Measurements from ENCODE around the gene LRRFIP2.

The LRRFIP2 gene

GRCh38 chr3:37024092-37024491 is 150.3 kb downstream of the LRRFIP2 start:
- peak; percentile 45 for TF ChIP-seq CTCF (conservative IDR thresholded peaks at IDR 0.05; ENCODE audit: low read depth, low read length)
- DNase-seq (ENCODE audit: low read depth) = no peak

GRCh38 chr3:37017683-37018082 is 156.7 kb downstream of the LRRFIP2 start:
- no peak overlapping the region for H3K4me3 ChIP-seq (ENCODE audit: low read length)
- TF ChIP-seq CTCF (conservative IDR thresholded peaks at IDR 0.05; ENCODE audit: low read depth, low read length) = no peak
- no peak for DNase-seq (ENCODE audit: low read depth)

More at GRCh38 chr3:37024092-37024491, 150.3 kb downstream of the LRRFIP2 start:
- H3K4me3 ChIP-seq (ENCODE audit: low read length) = no peak overlapping the region

- no peak for TF ChIP-seq CTCF (conservative IDR thresholded peaks at IDR 0.05; ENCODE audit: low read depth, low read length)
- no peak for DNase-seq (ENCODE audit: low read depth)
- no peak overlapping the region for H3K4me3 ChIP-seq (ENCODE audit: low read length)
Measured at GRCh38 chr3:37016903-37017302, 157.5 kb downstream of the LRRFIP2 start.

GRCh38 chr3:37015642-37016041 is 158.7 kb downstream of the LRRFIP2 start:
- H3K4me3 ChIP-seq (ENCODE audit: low read length) = no peak overlapping the region
- no peak for DNase-seq (ENCODE audit: low read depth)
- TF ChIP-seq CTCF (conservative IDR thresholded peaks at IDR 0.05; ENCODE audit: low read depth, low read length) = no peak

GRCh38 chr3:37014620-37015019 is 159.8 kb downstream of the LRRFIP2 start:
- DNase-seq (ENCODE audit: low read depth) = no peak
- TF ChIP-seq CTCF (conservative IDR thresholded peaks at IDR 0.05; ENCODE audit: low read depth, low read length) = no peak
- H3K4me3 ChIP-seq (ENCODE audit: low read length) = no peak overlapping the region
